Stimulated activated CD4-positive, alpha-beta T cell treated with anti-CD3 and anti-CD28 coated beads, TNF-alpha, amount 100 ng/mL, for 48 hours (primary cell): ENCODE measurements around the gene LRIG1.
"Not testable (repeated sequence)": the region's sequence is repeated elsewhere in the genome, so short reads cannot be mapped to it uniquely, and the experiment has no call there.

Experiments
- DNase-seq, 3 donors: peaks; one replicate each; pipeline ENCODE4 v3.0.0-alpha.2; 2020; ENCODE audit warnings: low read depth in 3 of 3

Gene LRIG1

GRCh38 chr3:66421144-66421543, 79.7 kb downstream of the LRIG1 start:
- DNase-seq: not testable (repeated sequence)

- no peak for DNase-seq
Observed at GRCh38 chr3:66419036-66419435, 81.8 kb downstream of the LRIG1 start.

- DNase-seq: no peak
Observed at GRCh38 chr3:66418475-66418931, 82.3 kb downstream of the LRIG1 start.

GRCh38 chr3:66416556-66417304, 84.1 kb downstream of the LRIG1 start:
- DNase-seq: no peak

GRCh38 chr3:66415867-66416428, 84.9 kb downstream of the LRIG1 start:
- no peak for DNase-seq

- no peak for DNase-seq
Observed at GRCh38 chr3:66414846-66415245, 86.0 kb downstream of the LRIG1 start.

GRCh38 chr3:66413151-66413751, 87.6 kb downstream of the LRIG1 start:
- no peak for DNase-seq

- no peak for DNase-seq
Observed at GRCh38 chr3:66411961-66412887, 88.6 kb downstream of the LRIG1 start.

GRCh38 chr3:66411474-66411873, 89.3 kb downstream of the LRIG1 start:
- DNase-seq: no peak

GRCh38 chr3:66410976-66411375, 89.8 kb downstream of the LRIG1 start:
- DNase-seq: no peak

- DNase-seq: no peak
Observed at GRCh38 chr3:66409771-66410754, 90.8 kb downstream of the LRIG1 start.

- DNase-seq: peak; percentile 53 to 58 (median 56)
Observed at GRCh38 chr3:66407611-66408218, 93.1 kb downstream of the LRIG1 start.

- DNase-seq: no peak
Observed at GRCh38 chr3:66406831-66407610, 93.8 kb downstream of the LRIG1 start.

- no peak for DNase-seq
Observed at GRCh38 chr3:66406163-66406562, 94.7 kb downstream of the LRIG1 start.

GRCh38 chr3:66405701-66406091, 95.1 kb downstream of the LRIG1 start:
- DNase-seq: no peak

- DNase-seq: no peak
Observed at GRCh38 chr3:66404903-66405700, 95.7 kb downstream of the LRIG1 start.

GRCh38 chr3:66404197-66404596, 96.6 kb downstream of the LRIG1 start:
- DNase-seq: no peak

GRCh38 chr3:66403323-66403990, 97.4 kb downstream of the LRIG1 start:
- DNase-seq: no peak
